T-cell (primary cell): ENCODE data around the gene SSR4. TPM values are rescaled to one million over a fixed set of nuclear protein-coding genes. Genes with fewer than 3 reads are reported as not detected.
A peak's percentile ranks its signal among the peaks of the same experiment; 100 is the strongest.

Experiments
- ATAC-seq, 4 experiments: fragments of 200-7000 bp in 3 of 4; fragments of 150-1000 bp in 1 of 4; cut with Tn5 transposase; replicated peaks in 1 of 4; 1 replicate in 3 of 4; 2 replicates in 1 of 4; pipeline ENCODE4 v1.10.0; 2021; ENCODE audit warnings: moderate library complexity in 3 of 4, mild to moderate bottlenecking in 2 of 4, moderate number of reproducible peaks in 1 of 4
- CTCF ChIA-PET, 2 donors: fragments of 300-600 bp; sonication (Branson Sonifier 250); formaldehyde crosslinking; loops; one replicate each; lab custom pipeline; 2022; ENCODE audit warnings: antibody characterized with exemption in 2 of 2; lab: Charles Lee
- POLR2A ChIA-PET, 2 donors: fragments of 300-600 bp; sonication (Branson Sonifier 250); formaldehyde crosslinking; loops; one replicate each; lab custom pipeline; 2022; ENCODE audit warnings: antibody characterized with exemption in 2 of 2; lab: Charles Lee
- DNase-seq, 35 experiments: peaks; one replicate each; pipeline versions ENCODE4 v3.0.0 to v3.0.0-alpha.2; 2013 to 2023
- H3K27ac ChIP-seq: one replicate; pipeline ENCODE4 v1.5.1; 2013; ENCODE audit warnings: low read length
- H3K27me3 ChIP-seq, 2 experiments: replicated peaks in 1 of 2; 1 replicate in 1 of 2; 2 replicates in 1 of 2; pipeline versions ENCODE4 v1.6.1 to v1.7.0; 2013; ENCODE audit warnings: low read length in 1 of 2, mixed read lengths in 1 of 2; ENCODE audit not compliant: control insufficient read depth in 2 of 2, insufficient read depth in 2 of 2; ENCODE audit errors: extremely low read depth in 1 of 2
- H3K36me3 ChIP-seq, 2 donors: 1 replicate in 1 of 2; 2 replicates in 1 of 2; pipeline versions ENCODE4 v1.6.1 to v1.7.0; 2013; ENCODE audit warnings: low read length in 1 of 2; ENCODE audit not compliant: control insufficient read depth in 2 of 2, insufficient read depth in 1 of 2; ENCODE audit errors: extremely low read depth in 1 of 2
- H3K4me1 ChIP-seq, 2 experiments: 1 replicate in 1 of 2; 2 replicates in 1 of 2; pipeline versions ENCODE4 v1.6.1 to v1.7.0; 2013; ENCODE audit warnings: low read length in 2 of 2, mixed read lengths in 1 of 2; ENCODE audit not compliant: insufficient read depth in 2 of 2, control insufficient read depth in 1 of 2; ENCODE audit errors: extremely low read depth in 1 of 2
- H3K4me3 ChIP-seq, 2 donors: 1 replicate in 1 of 2; 2 replicates in 1 of 2; pipeline versions ENCODE4 v1.5.1 to v1.7.0; 2013; ENCODE audit warnings: mild to moderate bottlenecking in 2 of 2, low read length in 1 of 2, moderate library complexity in 1 of 2; ENCODE audit not compliant: control insufficient read depth in 1 of 2; ENCODE audit errors: extremely low read depth in 1 of 2
- H3K9me3 ChIP-seq: 2 replicates; pipeline ENCODE4 v1.7.0; 2013
- H3K27ac Mint-ChIP-seq, 2 donors: one replicate each; pipeline ENCODE4 v1.8.0; 2020 to 2021; ENCODE audit warnings: mild to moderate bottlenecking in 2 of 2, mixed read lengths in 2 of 2
- H3K27me3 Mint-ChIP-seq, 2 donors: one replicate each; pipeline ENCODE4 v1.8.0; 2021 to 2022; ENCODE audit warnings: mixed read lengths in 2 of 2
- H3K36me3 Mint-ChIP-seq: one replicate; pipeline ENCODE4 v1.8.0; 2021; ENCODE audit warnings: mixed read lengths
- H3K4me1 Mint-ChIP-seq, 3 donors: one replicate each; pipeline ENCODE4 v1.8.0; 2020 to 2022; ENCODE audit warnings: mixed read lengths in 3 of 3, mild to moderate bottlenecking in 1 of 3
- H3K4me3 Mint-ChIP-seq, 3 donors: one replicate each; pipeline ENCODE4 v1.8.0; 2020 to 2022; ENCODE audit warnings: mild to moderate bottlenecking in 3 of 3, mixed read lengths in 3 of 3, moderate library complexity in 3 of 3
- H3K9me3 Mint-ChIP-seq, 3 donors: one replicate each; pipeline ENCODE4 v1.8.0; 2020 to 2022; ENCODE audit warnings: mixed read lengths in 3 of 3
- WGBS: methylation state at CpG from one replicate; pipeline ENCODE4 v1.1.5; 2013; ENCODE audit warnings: missing lambda C conversion rate; ENCODE audit not compliant: insufficient coverage; 5-methylcytosine and 5-hydroxymethylcytosine counted together
- total RNA-seq, 35 experiments: library from RNA in 6 of 35; stranded (reverse) in 6 of 35; fragments of 120-200 nt in 1 of 35; gene quantifications; one replicate each; pipeline versions ENCODE4 v1.2.1 to v1.2.4 and lab custom pipeline; 2013 to 2026

The SSR4 gene
- total RNA-seq, 5 donors from 2014 or later (not counting 1 experiment from before 2014, with no cell fraction given), result 179 to 221 (median 209) TPM

DNA sequence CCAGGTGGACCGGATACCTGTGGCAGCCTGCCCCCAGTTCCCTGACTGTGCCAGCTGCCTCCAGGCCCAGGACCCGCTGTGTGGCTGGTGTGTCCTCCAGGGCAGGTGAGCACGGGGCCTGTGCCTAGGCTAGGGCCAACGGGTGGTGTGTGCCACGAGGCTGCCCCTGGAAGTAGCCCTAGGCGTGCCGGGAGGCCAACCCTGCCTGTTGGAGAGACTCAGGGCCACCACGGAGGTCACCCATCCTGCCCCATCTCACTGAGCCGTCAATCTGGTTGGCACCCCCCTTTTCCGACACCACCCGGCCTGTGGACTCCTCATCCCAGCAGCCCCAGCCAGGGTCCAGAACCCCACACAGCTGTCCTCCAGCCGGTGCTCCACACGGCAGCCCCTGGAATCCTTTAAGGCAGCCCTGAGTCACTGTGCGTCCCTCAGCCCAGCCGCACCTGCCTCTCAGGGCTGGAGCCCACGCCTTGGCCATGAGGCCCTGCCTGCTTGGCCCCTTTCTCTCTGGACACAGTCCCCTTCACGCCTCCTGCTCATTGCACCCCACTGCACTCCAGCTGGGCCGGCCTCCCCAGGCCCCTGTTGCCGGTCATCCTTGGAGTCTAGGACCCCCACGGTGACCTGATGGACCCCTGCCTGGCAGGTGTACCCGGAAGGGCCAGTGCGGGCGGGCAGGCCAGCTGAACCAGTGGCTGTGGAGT lies 25.2 kb upstream of the SSR4 start:
- Mint-ChIP-seq H3K9me3 (no peaks in the 10 kb centered on the region), H3K4me1 (peaks cover 4 to 8% (median 7%) of the 10 kb centered on the region in 3 donors), H3K36me3 (no peaks in the 10 kb centered on the region), H3K27me3 (no peaks in the 10 kb centered on the region), H3K4me3 (no peak overlapping the region), H3K27ac (no peak overlapping the region)
- POLR2A ChIA-PET, result no interaction called here
- Histone ChIP-seq H3K36me3 (no peaks in the 10 kb centered on the region), H3K27me3 (no peaks in the 10 kb centered on the region), H3K27ac (no peak overlapping the region), H3K9me3 (no peaks in the 10 kb centered on the region), H3K4me3 (no peak overlapping the region), H3K4me1 (peaks cover 0 to 12% of the 10 kb centered on the region in 2 experiments)
- ATAC-seq, result no peak
- CTCF ChIA-PET, result no interaction called here
- DNase-seq, result peak in 1 of 35 experiments; percentile 2
- WGBS, result 93% methylated on average over 8 of the region's 23 CpGs

DNA sequence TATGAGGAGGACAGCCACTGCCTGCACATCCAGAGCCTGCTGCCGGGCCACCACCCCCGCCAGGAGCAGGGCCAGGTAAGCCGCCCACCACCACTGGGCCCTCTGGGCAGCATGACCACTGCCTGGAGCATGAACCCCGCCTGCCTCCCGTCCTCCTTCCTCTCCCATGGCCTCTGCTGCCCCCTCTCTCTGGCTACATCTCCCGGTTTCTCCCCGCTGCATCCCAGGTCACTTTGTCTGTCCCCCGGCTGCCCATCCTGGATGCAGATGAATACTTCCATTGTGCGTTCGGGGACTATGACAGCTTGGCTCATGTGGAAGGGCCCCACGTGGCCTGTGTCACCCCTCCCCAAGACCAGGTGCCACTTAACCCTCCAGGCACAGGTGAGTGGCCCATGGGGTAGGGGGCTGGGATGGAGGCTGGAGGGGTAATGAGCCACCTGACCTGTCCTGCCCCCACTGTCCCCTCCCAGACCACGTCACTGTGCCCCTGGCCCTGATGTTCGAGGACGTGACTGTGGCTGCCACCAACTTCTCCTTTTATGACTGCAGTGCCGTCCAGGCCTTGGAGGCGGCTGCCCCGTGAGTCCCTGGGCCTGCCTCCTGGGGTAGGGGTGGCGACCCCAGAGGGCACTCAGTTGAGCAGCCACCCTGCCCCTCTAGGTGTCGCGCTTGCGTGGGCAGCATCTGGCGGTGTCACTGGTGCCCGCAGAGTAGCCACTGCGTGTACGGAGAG lies 24.4 kb upstream of the SSR4 start:
- POLR2A ChIA-PET, result no interaction called here
- no peak overlapping the region for H3K27ac ChIP-seq
- WGBS, result 90% methylated on average over 7 of the region's 25 CpGs
- DNase-seq, result peak in 1 of 35 experiments; percentile 1
- Mint-ChIP-seq H3K9me3 (no peaks in the 10 kb centered on the region), H3K4me3 (no peak overlapping the region), H3K27ac (no peak overlapping the region), H3K4me1 (peaks cover 4 to 8% (median 7%) of the 10 kb centered on the region in 3 donors), H3K27me3 (no peaks in the 10 kb centered on the region), H3K36me3 (no peaks in the 10 kb centered on the region)
- no peaks in the 10 kb centered on the region for H3K27me3 ChIP-seq
- no peak for ATAC-seq
- no peak overlapping the region for H3K4me3 ChIP-seq
- CTCF ChIA-PET, result no interaction called here
- peaks cover 0 to 12% of the 10 kb centered on the region in 2 experiments for H3K4me1 ChIP-seq
- H3K9me3 ChIP-seq, result no peaks in the 10 kb centered on the region
- H3K36me3 ChIP-seq, result no peaks in the 10 kb centered on the region

- H3K4me3 Mint-ChIP-seq, result no peak overlapping the region
- Histone ChIP-seq H3K27ac (no peak overlapping the region), H3K4me3 (no peak overlapping the region), H3K36me3 (no peaks in the 10 kb centered on the region), H3K9me3 (no peaks in the 10 kb centered on the region), H3K27me3 (no peaks in the 10 kb centered on the region), H3K4me1 (peaks cover 0 to 12% of the 10 kb centered on the region in 2 experiments)
- H3K4me1 Mint-ChIP-seq, result peaks cover 4 to 8% (median 7%) of the 10 kb centered on the region in 3 donors
- CTCF ChIA-PET, result no interaction called here
- H3K36me3 Mint-ChIP-seq, result no peaks in the 10 kb centered on the region
- WGBS, result 92% methylated on average over 5 of the region's 18 CpGs
- no peak overlapping the region for H3K27ac Mint-ChIP-seq
- POLR2A ChIA-PET, result no interaction called here
- H3K9me3 Mint-ChIP-seq, result no peaks in the 10 kb centered on the region
- no peaks in the 10 kb centered on the region for H3K27me3 Mint-ChIP-seq
- no peak for ATAC-seq
- no peak for DNase-seq
These were observed 23.7 kb upstream of the SSR4 start for GRCh38 chrX:153770601-153771414.

DNA sequence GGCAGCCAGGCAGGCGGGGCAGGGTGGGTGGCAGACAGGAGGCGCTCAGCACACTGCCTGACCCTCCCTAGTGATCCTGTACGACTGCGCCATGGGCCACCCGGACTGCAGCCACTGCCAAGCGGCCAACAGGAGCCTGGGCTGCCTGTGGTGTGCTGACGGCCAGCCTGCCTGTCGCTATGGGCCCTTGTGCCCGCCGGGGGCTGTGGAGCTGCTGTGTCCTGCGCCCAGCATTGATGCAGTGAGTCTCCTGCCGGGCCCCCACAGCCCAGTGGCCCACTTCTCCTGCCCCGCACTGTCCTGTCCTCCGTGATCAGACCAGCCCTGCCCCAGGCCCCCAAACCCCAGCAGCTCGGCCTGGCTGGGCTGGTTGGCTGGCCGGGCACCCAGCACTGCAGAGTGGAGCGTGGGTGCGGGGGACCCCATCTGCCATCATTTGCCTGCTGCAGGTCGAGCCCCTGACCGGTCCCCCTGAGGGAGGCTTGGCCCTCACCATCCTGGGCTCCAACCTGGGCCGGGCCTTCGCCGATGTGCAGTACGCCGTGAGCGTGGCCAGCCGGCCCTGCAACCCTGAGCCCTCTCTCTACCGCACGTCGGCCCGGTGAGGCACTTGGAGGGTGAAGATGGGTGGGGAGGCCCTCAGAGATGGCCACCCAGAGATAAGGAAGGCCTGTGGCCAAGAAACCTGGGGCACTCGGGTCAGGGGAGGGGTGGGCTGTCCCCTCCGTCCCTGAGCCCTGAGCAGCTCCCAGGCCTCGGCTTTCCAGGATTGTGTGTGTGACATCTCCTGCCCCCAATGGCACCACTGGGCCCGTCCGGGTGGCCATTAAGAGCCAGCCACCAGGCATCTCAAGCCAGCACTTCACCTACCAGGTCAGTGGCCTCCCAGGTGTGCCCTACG lies 22.8 kb upstream of the SSR4 start:
- 92% methylated on average over 11 of the region's 37 CpGs for WGBS
- H3K36me3 ChIP-seq, result no peaks in the 10 kb centered on the region
- H3K4me1 Mint-ChIP-seq, result peaks cover 1 to 4% (median 2%) of the 10 kb centered on the region in 3 donors
- no peak overlapping the region for H3K4me3 ChIP-seq
- peak in 1 of 35 experiments; percentile 1 for DNase-seq
- no peak overlapping the region for H3K27ac Mint-ChIP-seq
- no peak for ATAC-seq
- H3K36me3 Mint-ChIP-seq, result no peaks in the 10 kb centered on the region
- H3K27me3 Mint-ChIP-seq, result no peaks in the 10 kb centered on the region
- CTCF ChIA-PET, result interaction anchor here in 1 of 2 donors (0.7 kb wide), 1 partner anchor 139 kb away, joined by 7 read pairs; no protein-coding TSS in a partner anchor
- POLR2A ChIA-PET, result no interaction called here
- H3K9me3 Mint-ChIP-seq, result no peaks in the 10 kb centered on the region
- H3K4me3 Mint-ChIP-seq, result no peak overlapping the region
- peaks cover 0 to 9% of the 10 kb centered on the region in 2 experiments for H3K4me1 ChIP-seq
- no peaks in the 10 kb centered on the region for H3K9me3 ChIP-seq
- no peak overlapping the region for H3K27ac ChIP-seq
- no peaks in the 10 kb centered on the region for H3K27me3 ChIP-seq

GRCh38 chrX:153772316-153773217 lies 21.9 kb upstream of the SSR4 start:
- ChIA-PET CTCF (interaction anchor here in 1 of 2 donors (0.7 kb wide), 2 partner anchors 10 to 138 kb away, joined by 3 to 7 read pairs; no protein-coding TSS in a partner anchor), POLR2A (no interaction called here)
- H3K27me3 Mint-ChIP-seq, result no peaks in the 10 kb centered on the region

More at GRCh38 chrX:153772316-153773217, 21.9 kb upstream of the SSR4 start:
- WGBS, result 70% methylated on average over 6 of the region's 21 CpGs
- H3K4me3 ChIP-seq, result no peak overlapping the region
- peaks cover 0 to 9% of the 10 kb centered on the region in 2 experiments for H3K4me1 ChIP-seq
- no peak overlapping the region for H3K27ac ChIP-seq
- H3K36me3 ChIP-seq, result no peaks in the 10 kb centered on the region
- no peaks in the 10 kb centered on the region for H3K9me3 ChIP-seq
- DNase-seq (peak in 1 of 35 experiments; percentile 1), ATAC-seq (no peak)
- peaks cover 0 to 4% of the 10 kb centered on the region in 2 experiments for H3K27me3 ChIP-seq
- Mint-ChIP-seq H3K27ac (no peak overlapping the region), H3K9me3 (no peaks in the 10 kb centered on the region), H3K4me3 (no peak overlapping the region), H3K4me1 (peaks cover 0 to 2% (median 1%) of the 10 kb centered on the region in 3 donors), H3K36me3 (no peaks in the 10 kb centered on the region)
